HG02840 (cell line): ENCODE measurements around the gene ITGA4.

Experiments used
- ATAC-seq: cut with Tn5 transposase; IDR thresholded peaks from one replicate; pipeline ENCODE4 v1.9.1; 2021; ENCODE audit warnings: mild to moderate bottlenecking, moderate library complexity, moderate number of reproducible peaks; ENCODE audit not compliant: unreplicated experiment, low FRiP score

Gene ITGA4

GRCh38 chr2:181485638-181485946 is 28.4 kb downstream of the ITGA4 start:
- no peak for ATAC-seq

- ATAC-seq: no peak
These were observed 42.0 kb downstream of the ITGA4 start for GRCh38 chr2:181499231-181499630.

GRCh38 chr2:181500201-181500600 is 43.0 kb downstream of the ITGA4 start:
- no peak for ATAC-seq

GRCh38 chr2:181515719-181516118 is 58.5 kb downstream of the ITGA4 start:
- no peak for ATAC-seq

GRCh38 chr2:181516992-181517391 is 59.8 kb downstream of the ITGA4 start:
- ATAC-seq: no peak

GRCh38 chr2:181517685-181518301 is 60.6 kb downstream of the ITGA4 start:
- ATAC-seq: no peak

GRCh38 chr2:181520253-181520652 is 63.1 kb downstream of the ITGA4 start:
- ATAC-seq: no peak

- no peak for ATAC-seq
These were observed 66.6 kb downstream of the ITGA4 start for GRCh38 chr2:181523756-181524155.

GRCh38 chr2:181526014-181526413 is 68.8 kb downstream of the ITGA4 start:
- no peak for ATAC-seq

GRCh38 chr2:181527058-181527457 is 69.9 kb downstream of the ITGA4 start:
- no peak for ATAC-seq

- no peak for ATAC-seq
These were observed 71.3 kb downstream of the ITGA4 start for GRCh38 chr2:181528441-181528840.

GRCh38 chr2:181536730-181537129 is 79.5 kb downstream of the ITGA4 start:
- ATAC-seq: no peak

GRCh38 chr2:181540421-181540820 is 83.2 kb downstream of the ITGA4 start:
- no peak for ATAC-seq

GRCh38 chr2:181542170-181542569 is 85.0 kb downstream of the ITGA4 start:
- no peak for ATAC-seq

GRCh38 chr2:181546086-181546485 is 88.9 kb downstream of the ITGA4 start:
- ATAC-seq: no peak

- no peak for ATAC-seq
These were observed 95.6 kb downstream of the ITGA4 start for GRCh38 chr2:181552808-181553207.

GRCh38 chr2:181553244-181553643 is 96.1 kb downstream of the ITGA4 start:
- no peak for ATAC-seq

GRCh38 chr2:181554061-181554830 is 97.1 kb downstream of the ITGA4 start:
- ATAC-seq: no peak

GRCh38 chr2:181558371-181558770 is 101.2 kb downstream of the ITGA4 start:
- no peak for ATAC-seq

- ATAC-seq: no peak
These were observed 106.0 kb downstream of the ITGA4 start for GRCh38 chr2:181563101-181563692.

GRCh38 chr2:181566334-181567032 is 109.3 kb downstream of the ITGA4 start:
- ATAC-seq: no peak
